HG02642 (cell line): ENCODE results near the gene SCLT1.
"Not testable (repeated sequence)": the region's sequence is repeated elsewhere in the genome, so short reads cannot be mapped to it uniquely, and the experiment has no call there.

Source experiments
- ATAC-seq: cut with Tn5 transposase; IDR thresholded peaks from one replicate; pipeline ENCODE4 v1.9.1; 2021; ENCODE audit warnings: mild to moderate bottlenecking; ENCODE audit not compliant: unreplicated experiment, poor library complexity

Gene SCLT1

GRCh38 chr4:129080129-129080528 is 13.2 kb downstream of the SCLT1 start:
- no peak for ATAC-seq

GRCh38 chr4:129077326-129077725 is 16.0 kb downstream of the SCLT1 start:
- ATAC-seq = no peak

- ATAC-seq = not testable (repeated sequence)
Measured at GRCh38 chr4:129069537-129069936, 23.8 kb downstream of the SCLT1 start.

GRCh38 chr4:129064717-129065116 is 28.6 kb downstream of the SCLT1 start:
- no peak for ATAC-seq

- no peak for ATAC-seq
Measured at GRCh38 chr4:129063640-129064039, 29.7 kb downstream of the SCLT1 start.

GRCh38 chr4:129062580-129062979 is 30.8 kb downstream of the SCLT1 start:
- ATAC-seq = no peak

- ATAC-seq = no peak
Measured at GRCh38 chr4:129059028-129059427, 34.3 kb downstream of the SCLT1 start.

GRCh38 chr4:129046055-129046959 is 47.0 kb downstream of the SCLT1 start:
- ATAC-seq = peak; percentile 69

- no peak for ATAC-seq
Measured at GRCh38 chr4:129043523-129043922, 49.8 kb downstream of the SCLT1 start.

GRCh38 chr4:129040471-129040870 is 52.9 kb downstream of the SCLT1 start:
- ATAC-seq = no peak

- ATAC-seq = no peak
Measured at GRCh38 chr4:129037093-129037492, 56.2 kb downstream of the SCLT1 start.

- no peak for ATAC-seq
Measured at GRCh38 chr4:129014566-129015509, 78.5 kb downstream of the SCLT1 start.

GRCh38 chr4:129008096-129008495 is 85.2 kb downstream of the SCLT1 start:
- no peak for ATAC-seq

GRCh38 chr4:128986908-128987307 is 106.4 kb downstream of the SCLT1 start:
- ATAC-seq = no peak

- no peak for ATAC-seq
Measured at GRCh38 chr4:128986019-128986418, 107.3 kb downstream of the SCLT1 start.

- ATAC-seq = no peak
Measured at GRCh38 chr4:128983771-128984485, 109.4 kb downstream of the SCLT1 start.

GRCh38 chr4:128981377-128981776 is 112.0 kb downstream of the SCLT1 start:
- no peak for ATAC-seq

GRCh38 chr4:128980816-128981326 is 112.5 kb downstream of the SCLT1 start:
- no peak for ATAC-seq

- ATAC-seq = no peak
Measured at GRCh38 chr4:128979934-128980333, 113.4 kb downstream of the SCLT1 start.

GRCh38 chr4:128978985-128979384 is 114.4 kb downstream of the SCLT1 start:
- no peak for ATAC-seq
